CD8-positive, alpha-beta memory T cell (primary cell): Measurements from ENCODE around the gene MOB3B. TPM values are rescaled to one million over a fixed set of nuclear protein-coding genes. Genes with fewer than 3 reads are reported as not detected.
A peak's percentile ranks its signal among the peaks of the same experiment; 100 is the strongest.
"Not testable (repeated sequence)": the region's sequence is repeated elsewhere in the genome, so short reads cannot be mapped to it uniquely, and the experiment has no call there.

Experiments
- CTCF ChIA-PET: fragments of 350-600 bp; sonication (Branson Sonifier 250); formaldehyde crosslinking; loops from one replicate; lab custom pipeline; 2021; ENCODE audit warnings: antibody characterized with exemption; lab: Charles Lee
- POLR2A ChIA-PET: fragments of 350-600 bp; sonication (Branson Sonifier 250); formaldehyde crosslinking; loops from one replicate; lab custom pipeline; 2021; ENCODE audit warnings: antibody characterized with exemption; lab: Charles Lee
- DNase-seq, 5 donors: peaks; one replicate each; pipeline versions ENCODE4 v3.0.0 to v3.0.0-alpha.2; 2020 to 2022; ENCODE audit warnings: mixed read lengths in 1 of 5
- H3K27ac ChIP-seq: one replicate; pipeline ENCODE4 v1.7.0; 2013; ENCODE audit warnings: low read depth, mild to moderate bottlenecking, low read length, moderate library complexity
- H3K27me3 ChIP-seq: 2 replicates; pipeline ENCODE4 v1.7.0; 2013; ENCODE audit warnings: low read length, mild to moderate bottlenecking; ENCODE audit not compliant: insufficient read depth, poor library complexity, severe bottlenecking
- H3K36me3 ChIP-seq: 2 replicates; pipeline ENCODE4 v1.7.0; 2013; ENCODE audit warnings: mild to moderate bottlenecking, low read length, moderate library complexity; ENCODE audit not compliant: insufficient read depth
- H3K4me1 ChIP-seq: 2 replicates; pipeline ENCODE4 v1.7.0; 2013; ENCODE audit warnings: mild to moderate bottlenecking, low read length, moderate library complexity; ENCODE audit not compliant: insufficient read depth
- H3K4me3 ChIP-seq: 2 replicates; pipeline ENCODE4 v1.7.0; 2013; ENCODE audit warnings: mild to moderate bottlenecking, low read length
- H3K9me3 ChIP-seq: 2 replicates; pipeline ENCODE4 v1.7.0; 2013; ENCODE audit warnings: mild to moderate bottlenecking, low read length
- H3K27ac Mint-ChIP-seq, 8 donors: one replicate each; pipeline ENCODE4 v1.8.0; 2020 to 2021; ENCODE audit warnings: mixed read lengths in 8 of 8, mild to moderate bottlenecking in 6 of 8, inconsistent platforms in 3 of 8, moderate library complexity in 3 of 8
- H3K27me3 Mint-ChIP-seq, 2 donors: one replicate each; pipeline ENCODE4 v1.8.0; 2020 to 2021; ENCODE audit warnings: mixed read lengths in 2 of 2, mild to moderate bottlenecking in 1 of 2, moderate library complexity in 1 of 2
- H3K36me3 Mint-ChIP-seq, 3 donors: one replicate each; pipeline ENCODE4 v1.8.0; 2020 to 2021; ENCODE audit warnings: mixed read lengths in 3 of 3, inconsistent platforms in 1 of 3, mild to moderate bottlenecking in 1 of 3
- H3K4me1 Mint-ChIP-seq, 3 donors: one replicate each; pipeline ENCODE4 v1.8.0; 2020 to 2021; ENCODE audit warnings: mixed read lengths in 3 of 3, inconsistent platforms in 1 of 3, mild to moderate bottlenecking in 1 of 3
- H3K4me3 Mint-ChIP-seq, 7 donors: one replicate each; pipeline ENCODE4 v1.8.0; 2020 to 2021; ENCODE audit warnings: mixed read lengths in 7 of 7, mild to moderate bottlenecking in 6 of 7, moderate library complexity in 4 of 7, inconsistent platforms in 2 of 7
- H3K9me3 Mint-ChIP-seq, 5 donors: one replicate each; pipeline ENCODE4 v1.8.0; 2020 to 2022; ENCODE audit warnings: mixed read lengths in 5 of 5, mild to moderate bottlenecking in 3 of 5, moderate library complexity in 2 of 5, inconsistent platforms in 1 of 5
- polyA plus RNA-seq: library from polyadenylated mRNA; unstranded; fragments of 300-500 nt; fragmentation: Illumina TruSeq; gene quantifications from one replicate; pipeline ENCODE4 v1.2.3, GENCODE V29; 2021
- total RNA-seq, 2 experiments: library from RNA; stranded (reverse); gene quantifications; one replicate each; pipeline ENCODE4 v1.2.3, GENCODE V29; 2021

MOB3B gene
- total and polyA plus RNA-seq, 3 experiments from 2014 or later, result 0.07 to 0.29 (median 0.20) TPM

- ChIA-PET CTCF (no interaction called here), POLR2A (no interaction called here)
- H3K4me3 ChIP-seq, result no peak overlapping the region
- H3K27me3 ChIP-seq, result no peaks in the 10 kb centered on the region
- H3K27ac Mint-ChIP-seq, result no peak overlapping the region
- H3K36me3 Mint-ChIP-seq, result peaks cover 0 to 8% (median 0%) of the 10 kb centered on the region in 3 donors
- H3K4me3 Mint-ChIP-seq, result no peak overlapping the region
- no peaks in the 10 kb centered on the region for H3K4me1 Mint-ChIP-seq
- no peaks in the 10 kb centered on the region for H3K9me3 Mint-ChIP-seq
- no peaks in the 10 kb centered on the region for H3K9me3 ChIP-seq
- no peak for DNase-seq
- H3K27ac ChIP-seq, result no peak overlapping the region
- peaks cover 0 to 5% of the 10 kb centered on the region in 2 donors for H3K27me3 Mint-ChIP-seq
- H3K36me3 ChIP-seq, result no peaks in the 10 kb centered on the region
- no peaks in the 10 kb centered on the region for H3K4me1 ChIP-seq
Observed at GRCh38 chr9:27506981-27507380, 22.6 kb downstream of the MOB3B start.

DNA sequence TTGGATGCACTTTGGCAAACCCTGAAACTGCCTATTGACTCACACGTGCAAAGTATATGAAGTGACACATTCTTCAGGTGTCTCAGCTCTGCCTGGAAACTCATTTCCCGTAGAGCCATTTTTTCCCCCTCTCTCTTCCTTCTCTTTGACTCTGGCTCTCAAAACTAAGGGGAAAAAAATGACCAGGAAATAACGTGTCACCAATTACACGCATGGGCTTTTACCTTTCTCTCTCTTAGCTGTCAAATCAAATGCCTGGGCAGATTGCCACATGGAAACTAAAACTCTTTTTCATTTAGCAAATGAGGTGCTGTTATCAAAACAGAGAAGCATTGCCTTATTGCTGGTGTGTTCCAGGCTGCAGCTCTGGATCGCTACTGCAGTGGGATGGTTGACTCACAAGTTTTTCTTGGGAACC, 23.9 kb downstream of the MOB3B start:
- Mint-ChIP-seq H3K27me3 (peaks cover 5 to 6% of the 10 kb centered on the region in 2 donors), H3K36me3 (peaks cover 0 to 14% (median 0%) of the 10 kb centered on the region in 3 donors), H3K9me3 (no peaks in the 10 kb centered on the region), H3K4me3 (no peak overlapping the region), H3K4me1 (no peaks in the 10 kb centered on the region), H3K27ac (no peak overlapping the region)
- H3K27ac ChIP-seq, result no peak overlapping the region
- ChIA-PET CTCF (no interaction called here), POLR2A (no interaction called here)
- no peaks in the 10 kb centered on the region for H3K4me1 ChIP-seq
- no peaks in the 10 kb centered on the region for H3K36me3 ChIP-seq
- no peaks in the 10 kb centered on the region for H3K27me3 ChIP-seq
- DNase-seq, result no peak
- no peaks in the 10 kb centered on the region for H3K9me3 ChIP-seq
- no peak overlapping the region for H3K4me3 ChIP-seq

- Histone ChIP-seq H3K4me1 (no peaks in the 10 kb centered on the region), H3K36me3 (no peaks in the 10 kb centered on the region), H3K9me3 (no peaks in the 10 kb centered on the region), H3K4me3 (no peak overlapping the region), H3K27me3 (no peaks in the 10 kb centered on the region), H3K27ac (no peak overlapping the region)
- Mint-ChIP-seq H3K4me1 (no peaks in the 10 kb centered on the region), H3K27ac (no peak overlapping the region), H3K36me3 (peaks cover 0 to 19% (median 0%) of the 10 kb centered on the region in 3 donors), H3K4me3 (no peak overlapping the region), H3K9me3 (no peaks in the 10 kb centered on the region), H3K27me3 (peaks cover 5 to 6% of the 10 kb centered on the region in 2 donors)
- POLR2A ChIA-PET, result no interaction called here
- DNase-seq, result no peak
- CTCF ChIA-PET, result no interaction called here
Observed at GRCh38 chr9:27504259-27504658, 25.4 kb downstream of the MOB3B start.

- Mint-ChIP-seq H3K36me3 (peaks cover 0 to 19% (median 0%) of the 10 kb centered on the region in 3 donors), H3K27me3 (peaks cover 5 to 6% of the 10 kb centered on the region in 2 donors), H3K9me3 (no peaks in the 10 kb centered on the region), H3K4me3 (no peak overlapping the region), H3K4me1 (no peaks in the 10 kb centered on the region), H3K27ac (no peak overlapping the region)
- Histone ChIP-seq H3K27ac (no peak overlapping the region), H3K4me1 (no peaks in the 10 kb centered on the region), H3K27me3 (no peaks in the 10 kb centered on the region), H3K9me3 (no peaks in the 10 kb centered on the region), H3K36me3 (no peaks in the 10 kb centered on the region), H3K4me3 (no peak overlapping the region)
- ChIA-PET POLR2A (no interaction called here), CTCF (no interaction called here)
- DNase-seq, result no peak
Observed at GRCh38 chr9:27503623-27504022, 26.0 kb downstream of the MOB3B start.

- H3K9me3 Mint-ChIP-seq, H3K27ac Mint-ChIP-seq, H3K36me3 ChIP-seq, CTCF ChIA-PET, H3K9me3 ChIP-seq, H3K4me1 Mint-ChIP-seq, H3K4me1 ChIP-seq, POLR2A ChIA-PET, H3K27me3 ChIP-seq, H3K27ac ChIP-seq, H3K4me3 Mint-ChIP-seq, DNase-seq, H3K4me3 ChIP-seq, H3K27me3 Mint-ChIP-seq: not testable (repeated sequence)
- peaks cover 0 to 12% (median 0%) of the 10 kb centered on the region in 3 donors for H3K36me3 Mint-ChIP-seq
Observed at GRCh38 chr9:27500902-27501301, 28.7 kb downstream of the MOB3B start.

DNA sequence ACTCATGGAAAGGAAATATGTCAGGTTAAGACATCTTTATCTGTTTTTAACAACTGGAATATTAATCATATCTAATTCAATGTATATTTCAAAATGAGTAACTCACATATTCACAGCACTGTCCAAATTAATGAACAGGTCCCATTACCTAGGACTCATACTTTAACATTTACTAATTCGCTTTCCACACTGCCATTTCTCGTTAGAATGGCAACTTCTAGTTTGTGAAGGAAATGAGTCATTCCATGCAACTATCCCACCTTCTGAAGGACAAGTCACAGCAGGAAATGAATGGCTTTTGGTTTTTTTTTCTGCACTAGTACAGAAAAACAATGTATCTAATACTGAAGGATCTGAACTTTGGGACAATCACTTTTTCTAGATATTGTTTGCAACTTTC, 30.2 kb downstream of the MOB3B start:
- no peak for DNase-seq
- Histone ChIP-seq H3K27ac (peak overlapping the region; percentile 24), H3K9me3 (no peaks in the 10 kb centered on the region), H3K4me1 (no peaks in the 10 kb centered on the region), H3K4me3 (no peak overlapping the region), H3K36me3 (no peaks in the 10 kb centered on the region), H3K27me3 (no peaks in the 10 kb centered on the region)
- H3K36me3 Mint-ChIP-seq, result peaks cover 0 to 12% (median 0%) of the 10 kb centered on the region in 3 donors
- peaks cover 0 to 2% (median 0%) of the 10 kb centered on the region in 5 donors for H3K9me3 Mint-ChIP-seq
- H3K4me3 Mint-ChIP-seq, result no peak overlapping the region
- H3K4me1 Mint-ChIP-seq, result no peaks in the 10 kb centered on the region
- POLR2A ChIA-PET, result no interaction called here
- CTCF ChIA-PET, result no interaction called here
- peaks cover 7 to 9% of the 10 kb centered on the region in 2 donors for H3K27me3 Mint-ChIP-seq
- no peak overlapping the region for H3K27ac Mint-ChIP-seq

GRCh38 chr9:27497883-27498417, 31.7 kb downstream of the MOB3B start:
- Mint-ChIP-seq H3K27ac (no peak overlapping the region), H3K4me1 (no peaks in the 10 kb centered on the region), H3K4me3 (no peak overlapping the region), H3K9me3 (peaks cover 0 to 6% (median 5%) of the 10 kb centered on the region in 5 donors), H3K36me3 (peaks cover 0 to 13% (median under 1%) of the 10 kb centered on the region in 3 donors), H3K27me3 (peaks cover 5 to 12% of the 10 kb centered on the region in 2 donors)
- no peaks in the 10 kb centered on the region for H3K27me3 ChIP-seq
- no peak overlapping the region for H3K27ac ChIP-seq
- H3K4me3 ChIP-seq, result no peak overlapping the region
- H3K9me3 ChIP-seq, result no peaks in the 10 kb centered on the region
- POLR2A ChIA-PET, result no interaction called here
- DNase-seq, result no peak
- H3K36me3 ChIP-seq, result no peaks in the 10 kb centered on the region
- CTCF ChIA-PET, result interaction anchor here (1.0 kb wide), 1 partner anchor 32 kb away, joined by 3 read pairs; the partner anchor contains the start of gene MOB3B
- H3K4me1 ChIP-seq, result no peaks in the 10 kb centered on the region

DNA sequence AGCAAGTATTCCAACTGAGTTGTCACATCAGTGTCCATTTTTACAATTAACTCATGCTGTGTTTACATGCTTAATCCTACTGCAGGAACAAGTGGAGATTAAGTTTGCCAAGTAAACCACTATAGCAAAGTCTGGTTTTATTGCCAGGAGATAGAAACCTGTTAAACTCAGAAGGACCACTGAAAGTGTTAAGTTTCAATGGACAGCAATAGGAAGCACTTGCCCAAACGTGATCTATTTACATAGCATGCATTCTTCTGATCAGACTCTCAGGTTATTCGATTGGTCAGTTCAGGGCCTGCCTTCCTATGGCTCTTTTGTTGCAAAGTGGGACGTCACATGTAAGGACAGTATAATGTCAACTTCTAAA, 33.5 kb downstream of the MOB3B start:
- ChIA-PET POLR2A (no interaction called here), CTCF (no interaction called here)
- Mint-ChIP-seq H3K4me1 (no peaks in the 10 kb centered on the region), H3K27me3 (peaks cover 5 to 12% of the 10 kb centered on the region in 2 donors), H3K4me3 (no peak overlapping the region), H3K36me3 (peaks cover 0 to 10% (median 2%) of the 10 kb centered on the region in 3 donors), H3K27ac (no peak overlapping the region), H3K9me3 (peaks cover 0 to 9% (median 7%) of the 10 kb centered on the region in 5 donors)
- no peaks in the 10 kb centered on the region for H3K9me3 ChIP-seq
- H3K4me3 ChIP-seq, result no peak overlapping the region
- no peaks in the 10 kb centered on the region for H3K36me3 ChIP-seq
- H3K27ac ChIP-seq, result no peak overlapping the region
- no peak for DNase-seq
- no peaks in the 10 kb centered on the region for H3K4me1 ChIP-seq
- H3K27me3 ChIP-seq, result no peaks in the 10 kb centered on the region
